DOHH2 (cell line): ENCODE data around the gene RUNX1.

Source experiments
- H3F3A ChIP-seq: fragments of 200-600 bp; sonication (generic), shearing (Covaris generic); 2 replicates; pipeline ENCODE4 v1.6.0; 2016; ENCODE audit warnings: antibody characterized with exemption, mild to moderate bottlenecking; ENCODE audit not compliant: control insufficient read depth, insufficient read depth
- H3K27ac ChIP-seq: fragments of 200-600 bp; sonication (generic); 2 replicates; pipeline ENCODE4 v1.5.1; 2014; ENCODE audit warnings: low read depth, mild to moderate bottlenecking, low read length, moderate library complexity
- H3K27me3 ChIP-seq: fragments of 200-600 bp; sonication (generic); 2 replicates; pipeline ENCODE4 v1.6.1; 2014; ENCODE audit warnings: mild to moderate bottlenecking, low read length, mixed read lengths; ENCODE audit not compliant: control insufficient read depth
- H3K36me3 ChIP-seq: fragments of 200-600 bp; sonication (generic); 2 replicates; pipeline ENCODE4 v1.6.1; 2014; ENCODE audit warnings: mild to moderate bottlenecking, low read length, moderate library complexity, mixed read lengths; ENCODE audit not compliant: control insufficient read depth
- H3K4me1 ChIP-seq: fragments of 200-600 bp; sonication (generic); 2 replicates; pipeline ENCODE4 v1.6.1; 2014; ENCODE audit warnings: mild to moderate bottlenecking, low read length, mixed read lengths; ENCODE audit not compliant: control insufficient read depth
- H3K4me2 ChIP-seq: fragments of 200-600 bp; sonication (generic); 2 replicates; pipeline ENCODE4 v1.6.0; 2014; ENCODE audit warnings: mild to moderate bottlenecking, low read length, moderate library complexity
- H3K4me3 ChIP-seq: fragments of 200-600 bp; sonication (generic); 2 replicates; pipeline ENCODE4 v1.5.1; 2014; ENCODE audit warnings: mild to moderate bottlenecking, low read length, mixed read lengths
- H3K79me2 ChIP-seq: fragments of 200-600 bp; sonication (generic); 2 replicates; pipeline ENCODE4 v1.6.1; 2014; ENCODE audit warnings: mild to moderate bottlenecking, low read length, mixed read lengths; ENCODE audit not compliant: control insufficient read depth
- H3K9me2 ChIP-seq: fragments of 200-600 bp; sonication (generic); replicated peaks from 2 replicates; pipeline ENCODE4 v1.6.1; 2014; ENCODE audit warnings: mild to moderate bottlenecking, low read length, mixed read lengths; ENCODE audit not compliant: control insufficient read depth
- H3K9me3 ChIP-seq: fragments of 200-600 bp; sonication (generic); 2 replicates; pipeline ENCODE4 v1.6.1; 2014; ENCODE audit warnings: antibody characterized with exemption, low read length, mixed read lengths; ENCODE audit not compliant: control insufficient read depth, insufficient read depth
- H4K20me1 ChIP-seq: fragments of 200-600 bp; sonication (generic); 2 replicates; pipeline ENCODE4 v1.6.0; 2014; ENCODE audit warnings: low read depth, mild to moderate bottlenecking, antibody characterized with exemption, low read length, moderate library complexity; ENCODE audit not compliant: control insufficient read depth, insufficient read depth
- CTCF ChIP-seq: fragments of 200-600 bp; sonication (generic); IDR thresholded peaks from one replicate; pipeline ENCODE4 v1.5.1; 2014; ENCODE audit warnings: antibody characterized with exemption, mild to moderate bottlenecking, low read depth, low read length; ENCODE audit not compliant: poor library complexity, severe bottlenecking
- EZH2phosphoT487 ChIP-seq: fragments of 200-600 bp; sonication (generic); IDR thresholded peaks from 2 replicates; pipeline ENCODE4 v1.6.1; 2017; ENCODE audit warnings: borderline replicate concordance, mild to moderate bottlenecking, antibody characterized with exemption, low read length, moderate library complexity, mixed read lengths

RUNX1 gene

GRCh38 chr21:34907461-34908418, 141.4 kb downstream of the RUNX1 start:
- peaks cover 13% of the 10 kb centered on the region; the same call in 1 of the 2 replicates for H4K20me1 ChIP-seq
- H3K4me3 ChIP-seq: no peak overlapping the region
- H3K4me2 ChIP-seq: peak overlapping the region; percentile 17
- H3K36me3 ChIP-seq: peaks cover 8% of the 10 kb centered on the region
- peaks cover 87% of the 10 kb centered on the region for H3K79me2 ChIP-seq
- H3K27me3 ChIP-seq: no peaks in the 10 kb centered on the region
- H3K4me1 ChIP-seq: peaks cover 51% of the 10 kb centered on the region
- H3K9me2 ChIP-seq: no peaks in the 10 kb centered on the region
- H3K9me3 ChIP-seq: no peaks in the 10 kb centered on the region
- no peak for TF ChIP-seq CTCF
- no peak for TF ChIP-seq EZH2phosphoT487
- no peaks in the 10 kb centered on the region for H3F3A ChIP-seq
- no peak overlapping the region for H3K27ac ChIP-seq

GRCh38 chr21:34906401-34906800, 142.7 kb downstream of the RUNX1 start:
- peaks cover 13% of the 10 kb centered on the region; the same call in 1 of the 2 replicates for H4K20me1 ChIP-seq
- H3K9me2 ChIP-seq: no peaks in the 10 kb centered on the region
- no peaks in the 10 kb centered on the region for H3F3A ChIP-seq
- no peak overlapping the region for H3K27ac ChIP-seq
- TF ChIP-seq EZH2phosphoT487 (no peak), CTCF (no peak)
- H3K36me3 ChIP-seq: peaks cover 11% of the 10 kb centered on the region
- H3K9me3 ChIP-seq: no peaks in the 10 kb centered on the region
- no peak overlapping the region for H3K4me3 ChIP-seq
- H3K4me1 ChIP-seq: peaks cover 37% of the 10 kb centered on the region
- H3K4me2 ChIP-seq: no peak overlapping the region
- no peaks in the 10 kb centered on the region for H3K27me3 ChIP-seq
- peaks cover 85% of the 10 kb centered on the region for H3K79me2 ChIP-seq

GRCh38 chr21:34905218-34905537, 143.9 kb downstream of the RUNX1 start:
- no peaks in the 10 kb centered on the region for H3K27me3 ChIP-seq
- no peak overlapping the region for H3K4me3 ChIP-seq
- H4K20me1 ChIP-seq: peaks cover 13% of the 10 kb centered on the region; the same call in 1 of the 2 replicates
- peaks cover 25% of the 10 kb centered on the region for H3K4me1 ChIP-seq
- H3K9me3 ChIP-seq: no peaks in the 10 kb centered on the region
- peaks cover 77% of the 10 kb centered on the region for H3K79me2 ChIP-seq
- H3F3A ChIP-seq: no peaks in the 10 kb centered on the region
- no peak for TF ChIP-seq EZH2phosphoT487
- TF ChIP-seq CTCF: no peak
- H3K27ac ChIP-seq: no peak overlapping the region
- H3K4me2 ChIP-seq: no peak overlapping the region
- H3K36me3 ChIP-seq: peaks cover 7% of the 10 kb centered on the region
- no peaks in the 10 kb centered on the region for H3K9me2 ChIP-seq
